ENCODE results near the gene MLLT3. TPM values are rescaled to one million over a fixed set of nuclear protein-coding genes. Genes with fewer than 3 reads are reported as not detected.

Gene MLLT3
- total RNA-seq, 1 donor from 2014 or later = 14.6 TPM

DNA sequence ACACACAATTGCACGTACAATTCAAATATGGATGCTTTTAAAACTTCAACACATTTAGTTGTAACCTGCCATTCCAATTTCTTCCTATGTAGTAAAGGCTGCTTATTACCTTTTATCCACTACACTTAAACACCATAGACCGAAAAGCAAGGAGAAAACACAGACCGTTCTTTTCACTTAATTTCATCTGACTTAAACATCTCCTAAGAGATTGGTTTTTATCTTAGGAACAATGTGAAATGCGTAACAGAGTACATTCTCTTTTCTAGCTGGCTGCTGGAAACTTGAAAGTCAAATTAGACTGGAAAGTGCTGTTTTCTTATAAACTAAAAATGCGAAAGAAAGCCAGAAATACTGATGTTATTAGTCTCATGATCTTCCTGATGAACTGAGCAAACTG, 241.8 kb downstream of the MLLT3 start:
- DNase-seq (ENCODE audit: missing footprints) (no peak), ATAC-seq (peak; percentile 50)
- intact Hi-C loops (cut with DNase I) = no loop called here

DNA sequence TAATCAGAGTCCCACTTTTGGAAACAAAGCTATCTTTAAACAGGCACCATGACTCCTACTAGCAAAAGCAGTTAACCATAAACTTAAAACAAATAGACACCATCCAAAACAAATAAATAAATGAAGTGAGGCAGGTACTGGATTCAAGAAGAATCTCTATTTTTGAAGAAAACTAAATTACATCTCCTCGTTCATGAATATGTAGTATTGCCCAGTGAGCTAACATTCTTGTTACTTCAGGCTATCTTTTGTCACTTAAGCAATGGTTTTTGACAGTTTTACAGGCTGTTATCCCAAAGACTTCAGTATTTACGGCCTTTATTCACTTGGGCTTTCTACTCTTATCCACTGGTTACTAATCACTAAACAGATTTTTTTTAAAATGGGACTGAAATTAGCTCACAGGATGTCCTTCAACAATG, 242.5 kb downstream of the MLLT3 start:
- DNase-seq (ENCODE audit: missing footprints) (no peak), ATAC-seq (peak; percentile 42)
- intact Hi-C loops (cut with DNase I) = no loop called here

DNA sequence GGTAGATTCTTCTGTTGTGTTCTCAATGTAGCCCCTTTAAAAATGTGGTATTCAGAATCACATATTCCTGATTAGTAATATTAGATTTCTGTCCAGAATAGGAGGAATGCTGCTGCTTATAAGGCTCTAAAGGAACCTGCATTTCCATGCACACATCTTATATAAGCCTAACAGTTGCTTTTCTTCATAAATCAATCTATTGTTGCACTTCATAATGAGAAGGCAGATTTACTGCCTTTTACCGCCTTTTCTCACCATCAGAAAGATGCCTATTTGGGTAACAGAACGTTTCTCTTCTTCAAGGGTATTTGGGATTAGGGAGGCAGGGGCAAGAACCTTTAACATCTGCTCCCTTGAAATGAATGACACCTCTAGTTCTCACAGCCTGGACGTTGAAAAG, 243.4 kb downstream of the MLLT3 start:
- DNase-seq (ENCODE audit: missing footprints) = no peak
- intact Hi-C loops (cut with DNase I) = no loop called here
- ATAC-seq = no peak

DNA sequence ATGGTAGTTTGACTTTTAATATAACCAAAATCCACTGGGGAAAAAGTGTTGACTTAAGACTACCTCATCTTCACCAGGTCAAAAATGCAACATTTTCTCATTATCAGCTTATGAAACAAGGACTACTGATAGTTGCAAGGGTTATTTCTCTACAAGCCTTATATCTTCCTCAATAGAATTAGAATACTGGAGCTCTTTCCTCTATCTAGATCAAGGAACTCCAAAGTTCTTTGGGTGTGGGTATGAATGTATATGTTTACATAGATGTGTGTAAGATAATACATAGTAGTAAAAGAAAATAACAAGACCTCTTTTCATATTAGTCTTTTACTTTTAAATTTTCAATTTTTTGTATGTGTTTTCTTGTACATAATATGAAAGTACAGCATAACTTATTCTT, 244.5 kb downstream of the MLLT3 start:
- no peak for DNase-seq (ENCODE audit: missing footprints)
- ATAC-seq = no peak
- intact Hi-C loops (cut with DNase I) = no loop called here

DNA sequence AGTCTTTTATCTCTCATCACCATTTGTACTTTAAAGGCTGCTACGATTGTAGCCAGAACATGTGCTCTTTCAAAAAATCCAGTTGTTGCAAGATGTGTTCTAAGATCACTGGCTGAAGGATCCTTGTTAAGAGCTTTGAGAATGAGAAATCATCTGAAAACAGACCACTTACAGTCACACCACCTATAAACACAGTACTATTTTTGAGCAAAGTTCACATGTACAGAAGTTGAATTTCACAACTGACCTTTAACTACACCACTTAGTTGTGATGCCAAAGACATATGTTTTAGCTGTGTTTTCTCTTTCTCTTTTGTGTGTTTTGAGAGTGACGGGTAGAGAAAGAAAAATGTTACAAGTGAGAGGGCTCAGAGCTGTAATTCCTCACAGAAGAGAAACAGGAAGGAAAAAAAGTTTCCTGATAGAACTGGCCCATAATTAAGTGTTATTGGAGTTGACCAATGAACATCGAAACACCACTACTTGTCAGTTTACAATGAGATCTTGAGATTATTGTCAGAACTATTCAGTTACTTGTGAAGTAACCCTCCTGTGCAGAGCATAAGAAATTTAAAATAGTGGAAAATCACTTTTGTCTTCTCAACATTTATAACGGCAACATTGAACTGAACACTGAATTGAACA, 245.4 kb downstream of the MLLT3 start:
- intact Hi-C loops (cut with DNase I) = no loop called here
- ATAC-seq (no peak), DNase-seq (ENCODE audit: missing footprints) (no peak)

DNA sequence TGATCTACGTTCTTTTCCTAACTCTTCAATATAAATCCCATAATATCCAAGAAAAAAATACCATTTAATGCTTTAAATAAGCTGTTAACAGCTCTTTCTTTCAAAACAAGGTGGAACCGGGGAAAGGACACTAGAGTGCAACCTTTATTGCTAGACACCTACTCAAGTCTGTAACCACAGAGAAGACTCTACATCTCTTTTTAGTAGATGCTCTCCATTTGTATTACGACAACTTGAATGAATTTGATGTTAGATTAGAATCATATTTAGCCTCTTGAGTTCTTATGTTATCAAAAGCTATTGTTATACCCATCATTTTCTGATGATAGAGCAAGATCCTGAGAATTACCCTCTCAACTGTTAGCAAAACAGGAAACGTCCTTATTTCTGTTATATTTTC, 246.3 kb downstream of the MLLT3 start:
- DNase-seq (ENCODE audit: missing footprints) = no peak
- intact Hi-C loops (cut with DNase I) = no loop called here
- ATAC-seq = no peak

DNA sequence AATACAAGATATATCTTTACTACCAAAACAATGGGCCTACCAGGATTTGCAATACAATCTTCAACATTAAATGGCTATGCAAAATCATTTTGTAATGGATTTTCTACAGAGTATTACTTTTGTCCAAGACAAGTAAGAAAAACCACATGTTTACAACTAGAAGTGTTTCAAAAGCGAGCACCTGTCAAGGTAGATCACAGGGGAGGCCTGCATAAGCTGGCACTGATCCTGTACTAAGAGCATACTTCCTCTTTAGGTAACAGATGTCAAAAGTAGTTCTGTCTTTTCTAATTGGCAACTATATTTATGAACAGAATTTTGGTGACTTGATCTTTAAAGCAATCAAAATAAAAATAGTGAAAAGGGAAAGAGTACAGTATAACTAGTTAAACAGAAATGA, 249.0 kb downstream of the MLLT3 start:
- DNase-seq (ENCODE audit: missing footprints) = no peak
- intact Hi-C loops (cut with DNase I) = no loop called here
- ATAC-seq = no peak

DNA sequence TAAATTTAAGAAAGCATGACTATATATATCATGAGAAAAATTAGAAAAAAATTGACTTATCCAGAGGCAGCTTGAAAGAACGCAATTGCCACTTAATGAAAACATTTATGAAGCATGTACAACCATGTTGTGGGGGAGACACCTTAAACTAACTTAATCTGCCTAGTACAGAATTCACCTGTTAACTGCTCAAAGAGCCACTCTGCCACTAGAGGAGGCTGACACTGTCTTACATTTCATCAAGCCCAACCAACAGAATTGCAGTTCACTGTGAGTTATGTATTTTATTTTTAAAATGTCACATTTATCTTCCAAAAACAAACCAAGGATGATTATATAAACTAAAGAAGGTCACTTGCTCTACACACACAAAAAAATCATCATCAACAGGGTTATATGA, 252.9 kb downstream of the MLLT3 start:
- no peak for ATAC-seq
- intact Hi-C loops (cut with DNase I) = no loop called here

DNA sequence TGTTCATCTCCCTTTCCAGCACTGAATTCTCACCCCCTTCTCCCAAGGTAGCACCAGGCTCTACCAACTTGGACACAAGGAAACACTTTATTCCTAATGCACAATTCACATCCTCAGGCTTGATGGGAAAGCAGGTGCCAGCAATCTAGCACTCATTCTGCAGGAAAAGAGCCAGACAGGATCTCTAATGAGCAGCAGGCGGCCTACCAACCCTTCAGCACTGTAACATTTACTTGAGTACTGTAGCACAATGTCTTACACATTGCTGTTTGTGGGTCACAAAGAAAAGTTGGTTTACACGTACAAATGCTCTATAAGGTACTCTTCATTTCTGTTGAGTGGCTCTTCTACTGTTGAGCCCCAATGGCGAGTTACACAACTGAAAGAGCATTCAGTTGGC, 254.4 kb downstream of the MLLT3 start:
- intact Hi-C loops (cut with DNase I) = no loop called here
- no peak for ATAC-seq
- no peak for DNase-seq (ENCODE audit: missing footprints)

More for the DNA sequence above, 252.9 kb downstream of the MLLT3 start:
- no peak for DNase-seq (ENCODE audit: missing footprints)

DNA sequence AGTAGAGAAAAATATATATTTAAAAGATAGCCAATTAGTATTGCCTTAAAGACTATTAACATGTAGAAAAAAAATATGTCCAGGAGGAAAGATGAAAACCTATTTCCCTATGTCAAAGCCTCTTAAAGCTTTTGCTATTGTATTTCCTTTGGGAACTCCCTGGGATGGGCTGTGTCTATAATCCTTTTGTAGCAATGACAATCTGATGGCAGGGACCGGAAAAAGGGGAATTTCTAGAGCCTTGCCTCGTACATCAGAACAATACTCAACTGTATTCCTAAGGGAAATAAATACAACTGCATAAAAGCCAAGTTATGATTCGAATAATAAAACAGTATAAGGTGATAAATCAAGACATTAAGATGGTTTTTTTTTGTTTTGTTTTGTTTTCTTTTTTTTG, 257.3 kb downstream of the MLLT3 start:
- intact Hi-C loops (cut with DNase I) = no loop called here
- DNase-seq (ENCODE audit: missing footprints) (no peak), ATAC-seq (no peak)

DNA sequence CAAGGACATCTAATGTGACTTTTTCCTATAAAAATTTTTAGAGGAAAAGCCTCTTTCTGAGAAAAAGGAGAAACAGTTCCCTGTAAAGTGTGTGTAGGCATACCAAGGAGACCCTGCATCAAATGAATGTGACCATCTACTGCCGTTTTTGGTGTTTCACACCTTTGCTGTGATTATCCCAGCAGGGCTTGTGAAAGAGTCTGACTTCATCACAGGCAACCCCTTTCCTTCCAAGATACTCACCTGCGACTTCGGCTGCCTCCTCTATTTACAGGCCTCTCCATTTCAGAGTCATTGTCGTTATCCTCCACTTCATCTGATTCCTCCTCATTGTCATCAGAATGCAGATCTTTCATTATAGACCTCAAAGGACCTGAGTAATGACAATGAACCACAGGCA, 259.1 kb downstream of the MLLT3 start:
- intact Hi-C loops (cut with DNase I) = no loop called here
- DNase-seq (ENCODE audit: missing footprints) = no peak
- no peak for ATAC-seq

DNA sequence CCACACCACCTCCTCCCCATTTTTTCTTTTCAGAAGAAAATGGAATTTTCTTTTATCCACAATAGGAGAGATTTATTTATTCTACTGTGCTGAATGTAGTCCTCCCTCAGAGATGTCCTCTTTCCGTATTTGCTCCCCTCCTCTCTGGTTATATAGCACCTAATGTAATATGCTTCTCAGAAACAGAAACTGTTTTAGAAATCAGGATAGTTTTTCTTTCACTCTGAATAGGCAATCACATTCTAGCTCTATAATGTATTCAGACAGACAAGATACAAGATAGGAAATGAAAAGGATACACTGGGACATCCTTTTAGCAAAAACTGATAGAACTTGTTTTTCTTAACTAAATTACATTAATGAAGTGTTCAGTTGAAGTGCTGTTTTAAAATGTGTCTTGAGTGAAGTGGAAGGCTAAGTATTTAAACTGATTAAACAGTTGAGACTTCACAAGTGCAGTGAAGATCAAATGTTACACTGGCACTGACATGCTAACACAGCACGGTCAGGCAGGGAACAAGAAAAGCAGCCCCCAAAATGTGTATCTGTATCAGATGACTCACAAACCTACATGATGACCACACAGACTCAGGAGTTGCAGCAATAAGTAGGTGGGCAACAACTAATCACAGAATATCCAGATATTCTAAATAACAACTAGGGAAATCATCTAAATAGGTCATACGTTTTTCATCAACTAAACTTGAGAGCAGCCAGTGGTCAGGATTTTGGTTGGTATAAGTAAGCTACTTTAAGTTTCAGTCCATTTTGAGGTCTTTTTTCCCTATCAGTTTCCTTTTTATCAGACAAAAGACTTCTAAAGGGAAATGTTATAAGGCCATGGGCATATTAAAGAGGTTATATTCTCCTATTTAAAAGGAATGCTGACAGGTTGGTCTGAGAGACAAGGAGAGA, 260.4 kb downstream of the MLLT3 start:
- ATAC-seq (no peak), DNase-seq (ENCODE audit: missing footprints) (no peak)
- intact Hi-C loops (cut with DNase I) = no loop called here

DNA sequence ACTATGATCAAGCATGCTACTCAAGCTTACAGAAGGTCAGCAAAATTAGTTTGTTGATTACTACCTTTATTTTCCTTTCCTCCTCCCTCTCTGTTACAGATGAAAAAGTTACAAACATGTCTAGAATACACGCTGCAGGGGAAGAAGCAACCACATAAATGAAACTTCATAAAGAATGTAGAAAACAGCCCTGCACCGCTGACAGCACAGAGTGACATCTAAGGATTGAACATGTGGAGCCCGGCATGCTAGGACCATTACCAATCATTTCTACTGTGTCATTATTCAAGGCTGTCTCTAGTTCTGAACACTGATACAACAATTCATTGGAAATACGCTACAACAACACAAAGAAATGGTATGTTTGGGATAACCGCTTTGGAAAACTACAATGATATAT, 261.1 kb downstream of the MLLT3 start:
- ATAC-seq (no peak), DNase-seq (ENCODE audit: missing footprints) (no peak)
- intact Hi-C loops (cut with DNase I) = no loop called here

DNA sequence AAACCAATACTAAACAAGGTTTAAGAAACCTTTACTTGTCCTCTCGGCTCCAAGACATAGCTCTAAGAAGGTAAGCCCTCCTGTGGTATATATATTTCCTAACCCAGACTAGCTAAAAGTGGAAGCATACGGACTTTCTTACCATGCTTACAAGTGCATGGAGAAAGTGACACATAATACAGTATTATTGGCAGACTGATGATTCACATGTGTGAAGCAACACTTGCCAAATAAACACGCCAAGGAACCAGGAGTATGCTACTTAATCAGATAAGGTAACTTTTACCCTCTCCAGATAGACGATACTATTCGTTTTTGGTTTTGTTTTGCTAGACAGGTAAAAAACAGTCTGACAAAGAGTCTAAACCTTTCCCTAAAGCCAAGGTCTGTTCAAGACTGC, 264.1 kb downstream of the MLLT3 start:
- no peak for DNase-seq (ENCODE audit: missing footprints)
- no peak for ATAC-seq
- intact Hi-C loops (cut with DNase I) = loop anchor here (5.0 to 10.0 kb wide), 3 partner anchors 323 to 757 kb away; no protein-coding TSS in a partner anchor

DNA sequence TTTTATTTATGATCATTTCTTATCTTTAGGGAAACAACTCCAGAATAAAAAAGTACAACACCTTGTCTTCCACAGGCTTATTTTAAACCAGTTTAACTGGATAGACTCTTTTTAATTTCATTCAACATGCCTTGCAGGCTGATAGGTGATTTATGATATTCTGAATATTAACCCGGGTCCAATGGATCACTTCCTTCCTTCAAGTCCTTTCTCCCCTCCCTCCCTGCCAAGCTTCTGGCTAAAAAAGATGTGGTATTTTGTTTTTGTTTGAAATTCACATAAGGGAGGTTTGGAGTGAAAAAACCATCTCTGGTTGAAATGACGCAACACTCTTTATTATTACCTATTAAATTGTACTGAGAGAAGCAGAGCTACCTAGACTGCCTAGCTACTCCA, 265.3 kb downstream of the MLLT3 start:
- intact Hi-C loops (cut with DNase I) = loop anchor here (2.0 to 10.0 kb wide), 4 partner anchors 266 to 758 kb away; partner anchors contain the start of gene MLLT3
- ATAC-seq (no peak), DNase-seq (ENCODE audit: missing footprints) (no peak)

DNA sequence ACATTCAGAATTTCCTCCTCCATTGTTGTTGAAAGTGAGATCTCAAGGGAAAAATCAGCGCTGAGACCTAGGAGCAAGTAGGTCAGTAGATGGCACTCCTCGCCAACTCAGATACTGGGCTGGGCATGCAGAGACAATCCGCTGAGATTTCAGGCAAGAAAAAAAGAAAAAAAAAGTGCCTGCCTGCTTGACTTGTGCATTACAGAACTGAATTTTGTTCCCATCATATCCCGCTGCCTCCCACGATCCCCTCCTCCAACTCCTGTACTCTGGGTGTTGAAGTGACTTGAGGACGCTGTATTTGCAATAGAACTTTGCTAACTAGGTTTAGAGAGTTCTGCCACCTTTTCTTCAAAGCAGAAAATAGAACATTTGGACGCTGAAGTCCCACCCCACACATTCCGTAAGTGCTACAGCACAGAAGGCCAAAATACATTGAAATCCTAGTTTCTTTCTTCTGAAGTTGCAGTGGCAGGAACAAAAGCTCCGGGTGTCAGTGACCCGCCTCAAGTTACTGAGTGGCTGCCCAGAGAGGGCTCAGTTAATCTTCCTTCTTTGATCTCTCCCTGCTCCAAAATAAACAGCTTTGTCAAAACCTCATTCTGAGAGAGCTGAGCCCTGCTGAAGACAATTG, 265.8 kb downstream of the MLLT3 start:
- ATAC-seq = peak; percentile 80
- intact Hi-C loops (cut with DNase I) = loop anchor here (1.0 to 10.0 kb wide), 5 partner anchors 266 to 758 kb away; partner anchors contain the start of gene MLLT3
- peak; percentile 53 for DNase-seq (ENCODE audit: missing footprints)

DNA sequence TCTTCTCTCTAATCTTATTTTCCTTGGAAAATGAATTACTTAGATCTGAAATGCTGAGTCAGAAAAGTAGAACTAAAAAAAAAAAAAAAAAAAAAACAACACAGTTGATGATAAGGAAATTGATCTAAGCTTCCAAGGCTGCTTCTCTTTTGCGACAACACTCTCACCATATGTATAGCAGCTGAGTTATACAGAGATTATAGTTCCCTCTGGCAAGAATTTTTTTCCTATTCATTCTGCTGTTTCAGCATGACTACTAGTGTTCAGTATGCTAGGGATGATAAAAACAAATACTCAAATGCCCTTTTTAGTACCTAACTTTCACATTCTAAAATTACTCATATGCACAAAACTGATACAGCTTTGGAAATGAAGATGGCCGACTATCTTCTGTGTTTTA, 267.3 kb downstream of the MLLT3 start:
- no peak for DNase-seq (ENCODE audit: missing footprints)
- no peak for ATAC-seq
- intact Hi-C loops (cut with DNase I) = loop anchor here (5.0 to 10.0 kb wide), 3 partner anchors 320 to 760 kb away; no protein-coding TSS in a partner anchor

DNA sequence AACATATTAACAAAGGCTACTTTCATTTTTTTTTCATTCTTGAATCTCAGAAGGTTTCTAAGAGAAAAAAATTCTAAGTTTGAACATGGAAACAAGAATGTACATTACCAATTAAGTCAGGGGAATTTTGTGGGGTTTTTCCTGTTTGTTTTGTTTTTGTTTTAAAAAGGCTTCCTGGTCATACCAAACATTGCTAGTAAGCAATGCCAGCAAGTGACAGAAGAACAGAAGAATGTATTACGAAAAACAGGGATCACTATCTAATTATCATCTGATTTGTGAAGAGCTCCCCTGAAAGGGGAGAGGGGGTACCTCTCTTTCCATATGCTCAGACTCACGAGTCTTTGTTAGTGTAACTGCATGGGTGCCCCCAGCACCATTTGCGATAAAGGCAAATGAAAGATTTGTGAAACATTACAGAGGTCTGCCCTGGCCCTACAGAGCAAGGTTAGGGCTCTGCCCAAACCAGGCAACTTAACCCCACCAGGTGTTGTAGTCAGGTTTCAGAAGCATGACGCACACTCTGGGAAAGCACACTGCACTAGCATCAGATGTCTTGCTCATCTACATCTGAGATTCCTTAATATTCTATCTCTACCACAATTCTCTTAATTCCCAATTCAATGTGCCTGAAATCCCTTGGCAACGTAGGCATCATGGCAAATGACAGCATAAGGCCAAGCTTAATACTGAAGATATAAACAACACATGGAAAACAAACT, 268.2 kb downstream of the MLLT3 start:
- DNase-seq (ENCODE audit: missing footprints) = no peak
- intact Hi-C loops (cut with DNase I) = loop anchor here (10.0 kb wide), 2 partner anchors 319 to 761 kb away; no protein-coding TSS in a partner anchor
- no peak for ATAC-seq

DNA sequence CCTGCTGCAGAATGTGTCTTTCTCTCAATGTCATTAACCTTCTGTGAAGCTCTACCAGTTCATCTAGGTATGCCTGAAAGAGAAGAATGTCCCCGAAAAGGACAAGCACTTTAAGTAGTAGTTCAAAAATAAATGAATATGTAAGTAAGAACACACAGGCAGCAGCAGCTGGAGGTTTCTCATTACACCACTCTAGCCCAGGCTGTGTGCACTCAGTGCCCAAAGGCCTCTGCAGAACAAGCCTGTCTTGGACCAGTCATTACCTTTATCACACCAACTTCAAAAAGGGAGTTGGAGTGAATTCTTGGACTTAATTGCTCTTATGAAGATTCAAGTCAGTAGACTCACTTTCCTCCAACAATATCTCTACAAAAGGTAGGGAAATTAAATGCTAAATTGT, 268.8 kb downstream of the MLLT3 start:
- intact Hi-C loops (cut with DNase I) = loop anchor here (10.0 kb wide), 2 partner anchors 319 to 761 kb away; no protein-coding TSS in a partner anchor
- no peak for ATAC-seq

More for the DNA sequence above, 268.8 kb downstream of the MLLT3 start:
- DNase-seq (ENCODE audit: missing footprints) = no peak
